SIG-M5 treated with dmso at 0.1 percent for 504 hours (cell line): ENCODE measurements around the gene SCYGR8.

Source experiments
- DNase-seq: peaks from one replicate; lab custom pipeline; 2025; ENCODE audit not compliant: unreplicated experiment; lab: John Stamatoyannopoulos, UW

SCYGR8 gene

GRCh38 chr2:227759411-227760118 is 13.9 kb downstream of the SCYGR8 start:
- DNase-seq, result no peak

- DNase-seq, result no peak
Measured at GRCh38 chr2:227761740-227762476, 16.2 kb downstream of the SCYGR8 start.

GRCh38 chr2:227765788-227766372 is 20.2 kb downstream of the SCYGR8 start:
- DNase-seq, result no peak

- DNase-seq, result peak; percentile 54
Measured at GRCh38 chr2:227766373-227766883, 20.7 kb downstream of the SCYGR8 start.

- DNase-seq, result no peak
Measured at GRCh38 chr2:227767830-227768229, 22.1 kb downstream of the SCYGR8 start.

GRCh38 chr2:227772197-227772661 is 26.5 kb downstream of the SCYGR8 start:
- DNase-seq, result no peak

- no peak for DNase-seq
Measured at GRCh38 chr2:227772932-227773331, 27.2 kb downstream of the SCYGR8 start.

GRCh38 chr2:227774011-227774624 is 28.4 kb downstream of the SCYGR8 start:
- no peak for DNase-seq

- no peak for DNase-seq
Measured at GRCh38 chr2:227774895-227775842, 29.5 kb downstream of the SCYGR8 start.

- no peak for DNase-seq
Measured at GRCh38 chr2:227780981-227781615, 35.4 kb downstream of the SCYGR8 start.

GRCh38 chr2:227781841-227782240 is 36.1 kb downstream of the SCYGR8 start:
- no peak for DNase-seq

- no peak for DNase-seq
Measured at GRCh38 chr2:227782804-227783203, 37.1 kb downstream of the SCYGR8 start.

GRCh38 chr2:227783404-227784138 is 37.9 kb downstream of the SCYGR8 start:
- peak; percentile 75 for DNase-seq

- DNase-seq, result no peak
Measured at GRCh38 chr2:227785293-227785692, 39.6 kb downstream of the SCYGR8 start.

- no peak for DNase-seq
Measured at GRCh38 chr2:227788561-227789018, 42.9 kb downstream of the SCYGR8 start.

GRCh38 chr2:227789803-227790202 is 44.1 kb downstream of the SCYGR8 start:
- no peak for DNase-seq

GRCh38 chr2:227793148-227793712 is 47.5 kb downstream of the SCYGR8 start:
- DNase-seq, result no peak
